H1 (cell line): ENCODE measurements around the gene ZNF536. TPM values are rescaled to one million over a fixed set of nuclear protein-coding genes. Genes with fewer than 3 reads are reported as not detected.
"Not testable (repeated sequence)": the region's sequence is repeated elsewhere in the genome, so short reads cannot be mapped to it uniquely, and the experiment has no call there.

Experiments
- CTCF ChIA-PET: fragments of 300-600 bp; sonication (Branson Sonifier 250); formaldehyde crosslinking; loops from one replicate; lab custom pipeline; 2021; ENCODE audit not compliant: partially characterized antibody; lab: Charles Lee
- POLR2A ChIA-PET: fragments of 300-600 bp; sonication (Branson Sonifier 250); formaldehyde crosslinking; loops from one replicate; lab custom pipeline; 2021; ENCODE audit warnings: inconsistent platforms; ENCODE audit not compliant: partially characterized antibody; lab: Charles Lee
- DNase-seq, 2 experiments: peaks; one replicate each; pipeline versions ENCODE4 v3.0.0 to v3.0.0-alpha.2; 2010 to 2022; ENCODE audit warnings: low spot score in 2 of 2, low read depth in 1 of 2, mixed read lengths in 1 of 2
- FAIRE-seq: peaks from 2 replicates; lab custom pipeline; 2011; peaks lifted over from hg19 to GRCh38; lab: Jason Lieb, UNC
- H2AFZ ChIP-seq: 2 replicates; pipeline ENCODE4 v1.8.1; 2012; ENCODE audit warnings: low read length, inconsistent platforms
- H2AK5ac ChIP-seq: 2 replicates; pipeline ENCODE4 v1.6.1; 2013; ENCODE audit warnings: low read depth, low read length
- H2BK120ac ChIP-seq: replicated peaks from 2 replicates; pipeline ENCODE3; 2013; ENCODE audit warnings: low read depth, low read length, inconsistent platforms
- H2BK12ac ChIP-seq: 2 replicates; pipeline ENCODE4 v1.6.1; 2013; ENCODE audit warnings: low read depth, low read length
- H2BK15ac ChIP-seq: 2 replicates; pipeline ENCODE4 v1.6.1; 2013; ENCODE audit warnings: low read length
- H2BK20ac ChIP-seq: 2 replicates; pipeline ENCODE4 v1.6.1; 2013; ENCODE audit warnings: low read length
- H2BK5ac ChIP-seq: 2 replicates; pipeline ENCODE4 v1.6.1; 2013; ENCODE audit warnings: low read depth, low read length
- H3K14ac ChIP-seq: 2 replicates; pipeline ENCODE4 v1.6.1; 2013; ENCODE audit warnings: inconsistent platforms; ENCODE audit not compliant: insufficient read length
- H3K18ac ChIP-seq: 2 replicates; pipeline ENCODE4 v1.6.1; 2013; ENCODE audit warnings: low read length; ENCODE audit errors: extremely low read depth
- H3K23ac ChIP-seq: 2 replicates; pipeline ENCODE4 v1.6.1; 2013; ENCODE audit warnings: inconsistent platforms; ENCODE audit not compliant: insufficient read length
- H3K23me2 ChIP-seq: 2 replicates; pipeline ENCODE4 v1.6.1; 2013; ENCODE audit warnings: low read depth, low read length
- H3K27ac ChIP-seq: 2 replicates; pipeline ENCODE4 v1.6.1; 2011; ENCODE audit warnings: low read depth, low read length, inconsistent platforms
- H3K27me3 ChIP-seq, 4 experiments: replicated peaks in 1 of 4; 1 replicate in 1 of 4; 2 replicates in 3 of 4; pipeline versions ENCODE4 v1.6.1 to v1.8.1; 2011 to 2013; ENCODE audit warnings: low read length in 3 of 4, mild to moderate bottlenecking in 3 of 4, inconsistent platforms in 2 of 4, mixed read lengths in 2 of 4, moderate library complexity in 1 of 4; ENCODE audit not compliant: control insufficient read depth in 3 of 4, insufficient read depth in 3 of 4; ENCODE audit errors: extremely low read depth in 1 of 4
- H3K36me3 ChIP-seq, 4 experiments: 2 replicates each; pipeline versions ENCODE4 v1.6.1 to v1.8.1; 2011 to 2013; ENCODE audit warnings: mild to moderate bottlenecking in 4 of 4, low read length in 3 of 4, moderate library complexity in 2 of 4, control low read depth in 1 of 4, inconsistent platforms in 1 of 4; ENCODE audit not compliant: insufficient read depth in 4 of 4, control insufficient read depth in 2 of 4
- H3K4ac ChIP-seq: replicated peaks from 2 replicates; pipeline ENCODE3; 2013; ENCODE audit warnings: low read length, low read depth, mixed read lengths, inconsistent platforms; ENCODE audit not compliant: insufficient read length
- H3K4me1 ChIP-seq, 4 experiments: replicated peaks in 1 of 4; 1 replicate in 1 of 4; 2 replicates in 3 of 4; pipeline versions ENCODE4 v1.6.1 to v1.8.1; 2011 to 2013; ENCODE audit warnings: low read length in 3 of 4, inconsistent platforms in 2 of 4, mixed read lengths in 1 of 4; ENCODE audit not compliant: insufficient read depth in 4 of 4, control insufficient read depth in 3 of 4
- H3K4me2 ChIP-seq, 2 experiments: 2 replicates each; pipeline versions ENCODE4 v1.6.1 to v1.8.1; 2011 to 2013; ENCODE audit warnings: low read depth in 2 of 2, low read length in 2 of 2, control low read depth in 1 of 2, inconsistent platforms in 1 of 2, mild to moderate bottlenecking in 1 of 2; ENCODE audit not compliant: insufficient read depth in 1 of 2
- H3K4me3 ChIP-seq, 4 experiments: fragments of 200-600, 300-600 bp in 1 of 4; sonication (generic), shearing (Covaris generic), sonication (Bioruptor Twin) in 1 of 4; 2 replicates each; pipeline versions ENCODE4 v1.5.1 to v1.8.1; 2011 to 2016; ENCODE audit warnings: low read length in 4 of 4, low read depth in 3 of 4, control low read depth in 2 of 4, inconsistent platforms in 2 of 4, mild to moderate bottlenecking in 2 of 4, mixed read lengths in 1 of 4, moderate library complexity in 1 of 4; ENCODE audit not compliant: insufficient read depth in 2 of 4; ENCODE audit errors: extremely low read depth in 1 of 4
- H3K56ac ChIP-seq: replicated peaks from 2 replicates; pipeline ENCODE3; 2013; ENCODE audit warnings: low read depth, mild to moderate bottlenecking, mixed read lengths, low read length, inconsistent platforms; ENCODE audit not compliant: insufficient read length
- H3K79me1 ChIP-seq: 2 replicates; pipeline ENCODE4 v1.6.1; 2013; ENCODE audit warnings: low read depth, low read length, control low read depth
- H3K79me2 ChIP-seq, 2 experiments: 2 replicates each; pipeline versions ENCODE4 v1.6.1 to v1.8.1; 2012 to 2013; ENCODE audit warnings: low read length in 2 of 2, mild to moderate bottlenecking in 2 of 2, inconsistent platforms in 1 of 2; ENCODE audit not compliant: insufficient read depth in 2 of 2, control insufficient read depth in 1 of 2
- H3K9ac ChIP-seq, 4 experiments: replicated peaks in 1 of 4; 1 replicate in 1 of 4; 2 replicates in 3 of 4; pipeline versions ENCODE4 v1.6.1 to v1.8.1; 2011 to 2013; ENCODE audit warnings: low read depth in 3 of 4, low read length in 3 of 4, control low read depth in 2 of 4, mild to moderate bottlenecking in 2 of 4, moderate library complexity in 2 of 4, inconsistent platforms in 1 of 4; ENCODE audit errors: extremely low read depth in 1 of 4
- H3K9me3 ChIP-seq, 2 experiments: 2 replicates each; pipeline versions ENCODE4 v1.6.1 to v1.8.1; 2012 to 2013; ENCODE audit warnings: mild to moderate bottlenecking in 2 of 2, moderate library complexity in 2 of 2, control low read depth in 1 of 2, inconsistent platforms in 1 of 2, low read depth in 1 of 2, low read length in 1 of 2, mixed read lengths in 1 of 2; ENCODE audit not compliant: insufficient read depth in 2 of 2
- H4K20me1 ChIP-seq, 2 experiments: replicated peaks in 1 of 2; 2 replicates each; pipeline versions ENCODE3 to v1.8.1; 2011 to 2013; ENCODE audit warnings: inconsistent platforms in 2 of 2, low read length in 2 of 2, mild to moderate bottlenecking in 1 of 2; ENCODE audit not compliant: insufficient read depth in 2 of 2, control insufficient read depth in 1 of 2
- H4K5ac ChIP-seq: 2 replicates; pipeline ENCODE4 v1.6.1; 2013; ENCODE audit warnings: low read length, low read depth, mixed read lengths, inconsistent platforms; ENCODE audit not compliant: insufficient read length
- H4K8ac ChIP-seq: 2 replicates; pipeline ENCODE4 v1.8.0; 2013; ENCODE audit warnings: mild to moderate bottlenecking, moderate library complexity, low read length, inconsistent platforms; ENCODE audit not compliant: insufficient read depth; ENCODE audit errors: extremely low read depth
- H4K91ac ChIP-seq: replicated peaks from 2 replicates; pipeline ENCODE3; 2013; ENCODE audit warnings: low read length, mixed read lengths, inconsistent platforms; ENCODE audit not compliant: insufficient read length
- WGBS, 2 experiments: shearing (Covaris generic) in 1 of 2; methylation state at CpG; one replicate each; pipeline versions ENCODE4 v1.1.6 to v1.1.7; 2013 to 2015; ENCODE audit warnings: low lambda C conversion rate in 2 of 2, mixed read lengths in 2 of 2, inconsistent platforms in 1 of 2, low coverage in 1 of 2, missing lambda C conversion rate in 1 of 2; ENCODE audit not compliant: insufficient replicate concordance in 2 of 2, insufficient coverage in 1 of 2, insufficient read length in 1 of 2; ENCODE audit errors: extremely low coverage in 1 of 2, missing lambda C conversion rate in 1 of 2; 5-methylcytosine and 5-hydroxymethylcytosine counted together
- polyA plus RNA-seq, 7 experiments: library from polyadenylated mRNA; depleted of rRNA in 3 of 7; stranded (reverse) in 5 of 7; unstranded in 2 of 7; fragments of >200 nt in 5 of 7; fragments of 200-250 nt in 2 of 7; gene quantifications; 1 replicate in 5 of 7; 2 replicates in 1 of 7; 4 replicates in 1 of 7; pipeline versions ENCODE4 v1.2.1 to v1.2.3, GENCODE V29; 2011 to 2013; ENCODE audit warnings: missing spikeins in 2 of 7, mixed read lengths in 2 of 7
- total RNA-seq: library from RNA; stranded (reverse); fragmentation: NEBNext Ultra II Directional; extraction: Animal tissue kit (Norgen Biotek cat#: 25700); gene quantifications from 2 replicates; pipeline ENCODE4 v1.2.1, GENCODE V29; 2021

ZNF536 gene
- total and polyA plus RNA-seq, 2 of the 8 experiments (the other 6 are each of a cell fraction or from before 2014, with no cell fraction given) = 0.09 to 0.11 TPM

DNA sequence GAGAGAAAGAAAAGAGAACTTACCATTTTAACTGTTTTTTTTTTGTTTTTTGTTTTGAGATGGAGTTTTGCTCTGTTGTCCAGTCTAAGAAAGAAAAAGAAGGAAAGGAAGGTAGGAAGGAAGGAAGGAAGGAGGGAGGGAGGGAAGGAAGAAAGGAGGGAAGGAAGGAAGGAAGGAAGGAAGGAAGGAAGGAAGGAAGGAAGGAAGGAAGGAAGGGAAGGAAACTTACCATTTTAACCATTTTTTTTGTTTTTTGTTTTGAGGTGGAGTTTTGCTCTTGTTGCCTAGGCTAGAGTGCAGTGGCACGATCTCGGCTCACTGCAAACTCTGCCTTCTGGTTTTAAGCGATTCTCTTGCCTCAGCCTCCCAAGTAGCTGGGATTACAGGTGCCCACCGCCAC, 94.4 kb downstream of the ZNF536 start:
- POLR2A ChIA-PET = not testable (repeated sequence)

More for the DNA sequence above, 94.4 kb downstream of the ZNF536 start:
- not testable (repeated sequence) for H2BK5ac ChIP-seq, H3K4me1 ChIP-seq, H3K27ac ChIP-seq, H3K18ac ChIP-seq, H2BK15ac ChIP-seq, H2BK12ac ChIP-seq, H4K8ac ChIP-seq, H2AFZ ChIP-seq, H3K9ac ChIP-seq, H3K36me3 ChIP-seq, H3K14ac ChIP-seq, H3K4me3 ChIP-seq, H3K23me2 ChIP-seq, H2BK20ac ChIP-seq, H3K27me3 ChIP-seq, DNase-seq, H2BK120ac ChIP-seq, FAIRE-seq, H3K23ac ChIP-seq, H4K91ac ChIP-seq, H3K4ac ChIP-seq, H4K5ac ChIP-seq, H3K4me2 ChIP-seq, H3K79me1 ChIP-seq, H3K79me2 ChIP-seq, H2AK5ac ChIP-seq, H4K20me1 ChIP-seq, H3K56ac ChIP-seq, H3K9me3 ChIP-seq
- CTCF ChIA-PET = interaction anchor here (0.6 to 1.1 kb wide), 3 partner anchors 16 to 203 kb away, joined by 3 to 4 read pairs (median 4); no protein-coding TSS in a partner anchor
- WGBS, 2 experiments = 83% methylated on average over 4 of the region's 4 CpGs; no CpG with 5 or more reads in 1 of the 2 experiments
